ENCODE results near the gene TMEM255B. TPM values are rescaled to one million over a fixed set of nuclear protein-coding genes. Genes with fewer than 3 reads are reported as not detected.

Gene TMEM255B
- total RNA-seq, 1 donor from 2014 or later, result 0.26 TPM

GRCh38 chr13:113850722-113851479, 91.9 kb downstream of the TMEM255B start:
- H4K20me1 ChIP-seq (ENCODE audit: low read depth), result peaks cover 10% of the 10 kb centered on the region
- H3K36me3 ChIP-seq, result no peaks in the 10 kb centered on the region
- H3K27ac ChIP-seq, result no peak overlapping the region
- DNase-seq (ENCODE audit: low spot score), result no peak
- no peaks in the 10 kb centered on the region for H3K9me3 Mint-ChIP-seq
- no peaks in the 10 kb centered on the region for H3K4me1 ChIP-seq
- H3K4me2 ChIP-seq, result no peak overlapping the region
- TF ChIP-seq CTCF (IDR thresholded peaks at IDR 0.05), result no peak
- TF ChIP-seq EZH2phosphoT487 (IDR thresholded peaks at IDR 0.05), result no peak
- no peak for TF ChIP-seq EZH2 (IDR thresholded peaks at IDR 0.05)
- H3F3A ChIP-seq (ENCODE audit: low read depth), result no peaks in the 10 kb centered on the region
- no peak overlapping the region for H3K4me3 ChIP-seq
- H3K27ac Mint-ChIP-seq, result no peak overlapping the region
- H3K4me3 Mint-ChIP-seq, result no peak overlapping the region
- no peak overlapping the region for H2AFZ ChIP-seq (replicated peaks)
- no peaks in the 10 kb centered on the region for H3K27me3 ChIP-seq
- peaks cover 2% of the 10 kb centered on the region for H3K36me3 Mint-ChIP-seq
- H3K9me3 ChIP-seq (ENCODE audit: low read depth), result no peaks in the 10 kb centered on the region
- H3K79me2 ChIP-seq (ENCODE audit: low read depth), result peaks cover 6% of the 10 kb centered on the region
- peaks cover 26% of the 10 kb centered on the region for H3K4me1 Mint-ChIP-seq
- H3K27me3 Mint-ChIP-seq (ENCODE audit: insufficient read depth, low read depth), result peaks cover 3% of the 10 kb centered on the region
- H3K9ac ChIP-seq, result no peak overlapping the region

GRCh38 chr13:113851480-113851803, 92.4 kb downstream of the TMEM255B start:
- no peak for TF ChIP-seq EZH2phosphoT487 (IDR thresholded peaks at IDR 0.05)
- no peak for TF ChIP-seq CTCF (IDR thresholded peaks at IDR 0.05)
- no peak for TF ChIP-seq EZH2 (IDR thresholded peaks at IDR 0.05)

GRCh38 chr13:113851826-113852535, 93.0 kb downstream of the TMEM255B start:
- H3F3A ChIP-seq (ENCODE audit: low read depth), result peaks cover 3% of the 10 kb centered on the region
- TF ChIP-seq CTCF (IDR thresholded peaks at IDR 0.05), result no peak
- no peaks in the 10 kb centered on the region for H3K36me3 ChIP-seq
- H3K4me2 ChIP-seq, result no peak overlapping the region
- peaks cover 4% of the 10 kb centered on the region for H3K4me1 ChIP-seq
- no peak overlapping the region for H3K27ac ChIP-seq
- no peaks in the 10 kb centered on the region for H3K27me3 ChIP-seq
- peaks cover 7% of the 10 kb centered on the region for H3K27me3 Mint-ChIP-seq (ENCODE audit: insufficient read depth, low read depth)
- H3K4me3 Mint-ChIP-seq, result no peak overlapping the region
- peaks cover 30% of the 10 kb centered on the region for H3K4me1 Mint-ChIP-seq
- peaks cover 16% of the 10 kb centered on the region for H3K79me2 ChIP-seq (ENCODE audit: low read depth)
- no peak for DNase-seq (ENCODE audit: low spot score)
- H3K9me3 ChIP-seq (ENCODE audit: low read depth), result no peaks in the 10 kb centered on the region
- H3K4me3 ChIP-seq, result no peak overlapping the region
- no peak overlapping the region for H3K27ac Mint-ChIP-seq
- peaks cover 10% of the 10 kb centered on the region for H4K20me1 ChIP-seq (ENCODE audit: low read depth)
- H3K36me3 Mint-ChIP-seq, result peaks cover 2% of the 10 kb centered on the region
- H2AFZ ChIP-seq (replicated peaks), result no peak overlapping the region
- no peak overlapping the region for H3K9ac ChIP-seq
- H3K9me3 Mint-ChIP-seq, result no peaks in the 10 kb centered on the region

More at GRCh38 chr13:113851480-113851803, 92.4 kb downstream of the TMEM255B start:
- no peak overlapping the region for H3K4me3 Mint-ChIP-seq
- Histone ChIP-seq H3K4me1 (no peaks in the 10 kb centered on the region), H3K27me3 (no peaks in the 10 kb centered on the region), H3F3A (ENCODE audit: low read depth) (no peaks in the 10 kb centered on the region), H3K4me2 (no peak overlapping the region), H2AFZ (replicated peaks) (no peak overlapping the region), H4K20me1 (ENCODE audit: low read depth) (peaks cover 10% of the 10 kb centered on the region), H3K9me3 (ENCODE audit: low read depth) (no peaks in the 10 kb centered on the region), H3K79me2 (ENCODE audit: low read depth) (peaks cover 11% of the 10 kb centered on the region), H3K27ac (no peak overlapping the region), H3K9ac (no peak overlapping the region), H3K4me3 (no peak overlapping the region), H3K36me3 (no peaks in the 10 kb centered on the region)
- peaks cover 2% of the 10 kb centered on the region for H3K36me3 Mint-ChIP-seq
- peaks cover 7% of the 10 kb centered on the region for H3K27me3 Mint-ChIP-seq (ENCODE audit: insufficient read depth, low read depth)
- DNase-seq (ENCODE audit: low spot score), result no peak
- H3K9me3 Mint-ChIP-seq, result no peaks in the 10 kb centered on the region
- H3K4me1 Mint-ChIP-seq, result peaks cover 29% of the 10 kb centered on the region
- H3K27ac Mint-ChIP-seq, result no peak overlapping the region

All from neural progenitor cell (in vitro differentiated cells).